ENCODE results near the gene GALNT14.

The GALNT14 gene

DNA sequence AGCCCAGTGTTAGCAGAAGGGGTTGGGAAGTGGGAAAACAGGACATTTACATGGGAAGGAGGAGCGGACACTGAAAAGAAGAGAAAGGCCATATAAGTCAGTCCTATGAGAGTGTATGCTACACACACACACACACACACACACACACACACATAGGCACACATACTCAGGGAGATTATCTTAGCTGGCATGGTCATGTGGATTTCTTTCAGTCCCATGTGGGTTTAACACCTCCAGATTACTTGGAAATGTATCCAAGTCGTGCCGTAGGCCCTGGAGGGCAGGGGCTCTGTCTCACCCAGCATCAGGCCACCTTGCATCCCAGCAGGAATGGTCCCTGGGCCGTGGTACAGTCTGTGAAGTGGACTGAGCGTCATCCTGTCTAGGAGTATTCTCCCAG lies 217.7 kb downstream of the GALNT14 start (continued):
- TF ChIP-seq ZNF324 (tag by site-specific recombination; IDR thresholded peaks at IDR 0.05), result no peak
- TF ChIP-seq ZNF677 (tag by site-specific recombination; IDR thresholded peaks at IDR 0.05), result no peak
- TF ChIP-seq ZNF501 (tag by site-specific recombination; IDR thresholded peaks at IDR 0.05), result no peak
- TF ChIP-seq, protein P1, sequence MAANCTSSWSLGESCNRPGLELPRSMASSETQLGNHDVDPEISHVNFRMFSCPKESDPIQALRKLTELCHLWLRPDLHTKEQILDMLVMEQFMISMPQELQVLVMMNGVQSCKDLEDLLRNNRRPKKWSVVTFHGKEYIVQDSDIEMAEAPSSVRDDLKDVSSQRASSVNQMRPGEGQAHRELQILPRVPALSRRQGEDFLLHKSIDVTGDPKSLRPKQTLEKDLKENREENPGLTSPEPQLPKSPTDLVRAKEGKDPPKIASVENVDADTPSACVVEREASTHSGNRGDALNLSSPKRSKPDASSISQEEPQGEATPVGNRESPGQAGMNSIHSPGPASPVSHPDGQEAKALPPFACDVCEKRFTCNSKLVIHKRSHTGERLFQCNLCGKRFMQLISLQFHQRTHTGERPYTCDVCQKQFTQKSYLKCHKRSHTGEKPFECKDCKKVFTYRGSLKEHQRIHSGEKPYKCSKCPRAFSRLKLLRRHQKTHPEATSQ (tag by site-specific recombination; IDR thresholded peaks at IDR 0.05), result no peak
- no peak for TF ChIP-seq SP2 (tag by site-specific recombination; IDR thresholded peaks at IDR 0.05)
- TF ChIP-seq MEIS1 (CRISPR knock-in tag; IDR thresholded peaks at IDR 0.05; ENCODE audit: borderline replicate concordance), result no peak

DNA sequence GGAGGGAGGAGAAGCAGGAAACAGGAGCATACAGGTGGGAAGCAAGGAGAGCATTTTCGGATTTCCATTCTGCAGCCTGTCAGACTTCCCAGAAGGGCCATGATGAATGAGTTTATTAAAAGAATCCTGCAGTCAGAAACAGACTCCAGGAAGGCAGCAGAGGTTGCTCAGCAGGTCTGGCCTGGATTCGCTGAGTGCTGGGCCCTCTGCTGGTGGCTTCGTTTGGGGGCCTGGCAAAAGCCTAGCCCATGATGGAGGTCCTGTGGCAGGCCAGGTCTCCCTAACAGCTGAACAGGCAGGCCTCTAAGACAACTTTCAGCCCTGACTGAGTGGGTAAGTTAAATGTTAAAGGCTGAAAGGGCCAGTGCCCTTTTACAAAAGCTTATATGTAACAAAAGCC lies 222.8 kb downstream of the GALNT14 start:
- Histone ChIP-seq H3K9me3 (ENCODE audit: control insufficient read depth, insufficient read depth, low read depth, low read length) (no peaks in the 10 kb centered on the region), H3K4me3 (ENCODE audit: low read depth, low read length) (no peak overlapping the region), H3K27ac (ENCODE audit: extremely low read depth, low read depth, low read length) (no peak overlapping the region), H3K36me3 (ENCODE audit: control insufficient read depth in 2 of 2, insufficient read depth in 1 of 2, low read length in 2 of 2) (no peaks in the 10 kb centered on the region), H3K4me1 (ENCODE audit: control insufficient read depth, insufficient read depth, low read length) (no peaks in the 10 kb centered on the region)
- ChIA-PET CTCF (interaction anchor here (0.6 to 1.5 kb wide), 5 partner anchors 9 to 204 kb away, joined by 3 read pairs; no protein-coding TSS in a partner anchor), POLR2A (no interaction called here)
- TF ChIP-seq ZFP3 (tag by site-specific recombination; IDR thresholded peaks at IDR 0.05; ENCODE audit: low read depth), result no peak
- TF ChIP-seq HOXD13 (CRISPR knock-in tag; IDR thresholded peaks at IDR 0.05; ENCODE audit: borderline replicate concordance), result no peak
- TF ChIP-seq, protein P2, sequence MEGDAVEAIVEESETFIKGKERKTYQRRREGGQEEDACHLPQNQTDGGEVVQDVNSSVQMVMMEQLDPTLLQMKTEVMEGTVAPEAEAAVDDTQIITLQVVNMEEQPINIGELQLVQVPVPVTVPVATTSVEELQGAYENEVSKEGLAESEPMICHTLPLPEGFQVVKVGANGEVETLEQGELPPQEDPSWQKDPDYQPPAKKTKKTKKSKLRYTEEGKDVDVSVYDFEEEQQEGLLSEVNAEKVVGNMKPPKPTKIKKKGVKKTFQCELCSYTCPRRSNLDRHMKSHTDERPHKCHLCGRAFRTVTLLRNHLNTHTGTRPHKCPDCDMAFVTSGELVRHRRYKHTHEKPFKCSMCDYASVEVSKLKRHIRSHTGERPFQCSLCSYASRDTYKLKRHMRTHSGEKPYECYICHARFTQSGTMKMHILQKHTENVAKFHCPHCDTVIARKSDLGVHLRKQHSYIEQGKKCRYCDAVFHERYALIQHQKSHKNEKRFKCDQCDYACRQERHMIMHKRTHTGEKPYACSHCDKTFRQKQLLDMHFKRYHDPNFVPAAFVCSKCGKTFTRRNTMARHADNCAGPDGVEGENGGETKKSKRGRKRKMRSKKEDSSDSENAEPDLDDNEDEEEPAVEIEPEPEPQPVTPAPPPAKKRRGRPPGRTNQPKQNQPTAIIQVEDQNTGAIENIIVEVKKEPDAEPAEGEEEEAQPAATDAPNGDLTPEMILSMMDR (tag by site-specific recombination; IDR thresholded peaks at IDR 0.05), result peak; percentile 39

DNA sequence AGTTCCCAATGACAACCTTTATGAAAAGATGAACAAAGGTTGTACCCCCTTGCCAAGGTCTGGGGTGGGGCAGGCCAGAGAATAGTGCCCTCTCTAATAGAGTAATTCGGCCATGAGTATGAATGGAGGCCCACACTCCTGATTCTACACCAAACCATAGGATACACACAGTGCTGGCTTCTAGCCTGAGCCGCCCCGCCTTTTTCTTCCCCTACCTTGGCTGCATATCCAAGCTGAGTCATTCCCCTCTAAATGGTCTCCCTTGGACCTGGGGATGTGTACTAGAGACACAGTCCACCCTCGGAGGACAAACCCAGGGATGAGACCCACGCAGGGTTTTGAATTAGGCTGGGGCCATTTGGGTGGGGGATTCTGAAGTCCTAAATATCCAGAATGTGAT lies 223.8 kb downstream of the GALNT14 start:
- Histone ChIP-seq H3K9me3 (ENCODE audit: control insufficient read depth, insufficient read depth, low read depth, low read length) (no peaks in the 10 kb centered on the region), H3K4me1 (ENCODE audit: control insufficient read depth, insufficient read depth, low read length) (no peaks in the 10 kb centered on the region), H3K4me3 (ENCODE audit: low read depth, low read length) (no peak overlapping the region), H3K27ac (ENCODE audit: extremely low read depth, low read depth, low read length) (no peak overlapping the region), H3K36me3 (ENCODE audit: control insufficient read depth in 2 of 2, insufficient read depth in 1 of 2, low read length in 2 of 2) (no peaks in the 10 kb centered on the region)
- TF ChIP-seq ZNF510 (tag by site-specific recombination; IDR thresholded peaks at IDR 0.05; ENCODE audit: insufficient replicate concordance), result no peak
- TF ChIP-seq, protein P3, sequence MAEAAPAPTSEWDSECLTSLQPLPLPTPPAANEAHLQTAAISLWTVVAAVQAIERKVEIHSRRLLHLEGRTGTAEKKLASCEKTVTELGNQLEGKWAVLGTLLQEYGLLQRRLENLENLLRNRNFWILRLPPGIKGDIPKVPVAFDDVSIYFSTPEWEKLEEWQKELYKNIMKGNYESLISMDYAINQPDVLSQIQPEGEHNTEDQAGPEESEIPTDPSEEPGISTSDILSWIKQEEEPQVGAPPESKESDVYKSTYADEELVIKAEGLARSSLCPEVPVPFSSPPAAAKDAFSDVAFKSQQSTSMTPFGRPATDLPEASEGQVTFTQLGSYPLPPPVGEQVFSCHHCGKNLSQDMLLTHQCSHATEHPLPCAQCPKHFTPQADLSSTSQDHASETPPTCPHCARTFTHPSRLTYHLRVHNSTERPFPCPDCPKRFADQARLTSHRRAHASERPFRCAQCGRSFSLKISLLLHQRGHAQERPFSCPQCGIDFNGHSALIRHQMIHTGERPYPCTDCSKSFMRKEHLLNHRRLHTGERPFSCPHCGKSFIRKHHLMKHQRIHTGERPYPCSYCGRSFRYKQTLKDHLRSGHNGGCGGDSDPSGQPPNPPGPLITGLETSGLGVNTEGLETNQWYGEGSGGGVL (tag by site-specific recombination; IDR thresholded peaks at IDR 0.05), result no peak
- TF ChIP-seq, protein P4, sequence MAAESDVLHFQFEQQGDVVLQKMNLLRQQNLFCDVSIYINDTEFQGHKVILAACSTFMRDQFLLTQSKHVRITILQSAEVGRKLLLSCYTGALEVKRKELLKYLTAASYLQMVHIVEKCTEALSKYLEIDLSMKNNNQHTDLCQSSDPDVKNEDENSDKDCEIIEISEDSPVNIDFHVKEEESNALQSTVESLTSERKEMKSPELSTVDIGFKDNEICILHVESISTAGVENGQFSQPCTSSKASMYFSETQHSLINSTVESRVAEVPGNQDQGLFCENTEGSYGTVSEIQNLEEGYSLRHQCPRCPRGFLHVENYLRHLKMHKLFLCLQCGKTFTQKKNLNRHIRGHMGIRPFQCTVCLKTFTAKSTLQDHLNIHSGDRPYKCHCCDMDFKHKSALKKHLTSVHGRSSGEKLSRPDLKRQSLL (tag by site-specific recombination; IDR thresholded peaks at IDR 0.05), result no peak
- TF ChIP-seq, protein P5, sequence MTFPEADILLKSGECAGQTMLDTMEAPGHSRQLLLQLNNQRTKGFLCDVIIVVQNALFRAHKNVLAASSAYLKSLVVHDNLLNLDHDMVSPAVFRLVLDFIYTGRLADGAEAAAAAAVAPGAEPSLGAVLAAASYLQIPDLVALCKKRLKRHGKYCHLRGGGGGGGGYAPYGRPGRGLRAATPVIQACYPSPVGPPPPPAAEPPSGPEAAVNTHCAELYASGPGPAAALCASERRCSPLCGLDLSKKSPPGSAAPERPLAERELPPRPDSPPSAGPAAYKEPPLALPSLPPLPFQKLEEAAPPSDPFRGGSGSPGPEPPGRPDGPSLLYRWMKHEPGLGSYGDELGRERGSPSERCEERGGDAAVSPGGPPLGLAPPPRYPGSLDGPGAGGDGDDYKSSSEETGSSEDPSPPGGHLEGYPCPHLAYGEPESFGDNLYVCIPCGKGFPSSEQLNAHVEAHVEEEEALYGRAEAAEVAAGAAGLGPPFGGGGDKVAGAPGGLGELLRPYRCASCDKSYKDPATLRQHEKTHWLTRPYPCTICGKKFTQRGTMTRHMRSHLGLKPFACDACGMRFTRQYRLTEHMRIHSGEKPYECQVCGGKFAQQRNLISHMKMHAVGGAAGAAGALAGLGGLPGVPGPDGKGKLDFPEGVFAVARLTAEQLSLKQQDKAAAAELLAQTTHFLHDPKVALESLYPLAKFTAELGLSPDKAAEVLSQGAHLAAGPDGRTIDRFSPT (tag by site-specific recombination; IDR thresholded peaks at IDR 0.05), result no peak
- TF ChIP-seq ZNF132 (tag by site-specific recombination; IDR thresholded peaks at IDR 0.05; ENCODE audit: borderline replicate concordance), result no peak
- TF ChIP-seq KLF10 (tag by site-specific recombination; IDR thresholded peaks at IDR 0.05), result no peak
- no peak for TF ChIP-seq ZNF324 (tag by site-specific recombination; IDR thresholded peaks at IDR 0.05)
- no peak for TF ChIP-seq ZNF24 (tag by site-specific recombination; IDR thresholded peaks at IDR 0.05)
- TF ChIP-seq KLF7 (tag by site-specific recombination; IDR thresholded peaks at IDR 0.05; ENCODE audit: borderline replicate concordance), result no peak
- POLR2A ChIA-PET, result no interaction called here
- CTCF ChIA-PET, result interaction anchor here (0.7 to 1.0 kb wide), 2 partner anchors 237 to 1761 kb away, joined by 3 to 4 read pairs; no protein-coding TSS in a partner anchor
